T-helper 1 cell treated with Interleukin-12 subunit alpha and Interleukin-12 subunit beta and Interleukin-4 antibody, amounts not matched to agents 30 ng/mL and 1 ng/mL, for 36 hours (primary cell): Measurements from ENCODE around the gene ABHD1. TPM values are rescaled to one million over a fixed set of nuclear protein-coding genes. Genes with fewer than 3 reads are reported as not detected.

ENCODE experiments used
- intact Hi-C: fragments of 100-400 bp; cut with micrococcal nuclease; formaldehyde crosslinking; loops from one replicate; pipeline ENCODE4 v1.15.1; 2024
- total RNA-seq: library from RNA; stranded (reverse); gene quantifications from 2 replicates; pipeline ENCODE4 v1.2.3, GENCODE V29; 2022

ABHD1 gene
- total RNA-seq, 1 donor from 2014 or later = 0.54 TPM

DNA sequence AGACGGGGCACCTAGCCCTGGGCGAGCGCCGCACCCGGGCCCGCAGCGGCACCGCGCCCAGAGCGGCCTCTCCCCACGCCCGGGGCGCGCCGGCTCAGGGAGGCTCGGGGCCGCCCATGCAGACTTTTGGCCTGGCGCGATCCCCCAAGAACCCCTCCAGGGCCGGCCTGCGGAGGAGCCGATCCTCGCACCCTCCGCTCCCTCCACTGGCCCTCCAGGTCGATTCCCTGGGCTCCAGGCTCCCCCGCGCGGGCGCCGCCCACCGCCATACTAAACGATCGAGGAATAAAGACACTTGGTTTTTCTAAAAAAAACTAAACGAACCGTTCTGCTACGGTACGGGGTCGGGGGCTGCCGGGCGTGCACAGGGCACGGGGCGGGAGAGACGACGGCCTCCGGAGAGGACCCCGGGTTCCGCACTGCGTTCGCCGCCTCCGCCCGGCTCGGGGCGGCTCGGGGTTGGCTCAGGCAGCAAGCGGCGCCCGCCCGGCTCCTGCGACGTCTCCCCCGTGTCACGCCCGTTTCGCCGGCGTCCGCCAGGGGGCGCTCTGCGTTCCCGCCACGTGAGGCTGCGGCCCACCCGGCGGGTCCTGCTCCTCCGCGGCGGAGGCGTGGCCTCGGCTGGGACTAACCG is 37.4 kb upstream of the ABHD1 start:
- intact Hi-C loops = loop anchor here (1.0 to 10.0 kb wide), 13 partner anchors 10 to 1789 kb away; partner anchors contain the start of genes AGBL5, ATRAID, CAD and GTF3C2

DNA sequence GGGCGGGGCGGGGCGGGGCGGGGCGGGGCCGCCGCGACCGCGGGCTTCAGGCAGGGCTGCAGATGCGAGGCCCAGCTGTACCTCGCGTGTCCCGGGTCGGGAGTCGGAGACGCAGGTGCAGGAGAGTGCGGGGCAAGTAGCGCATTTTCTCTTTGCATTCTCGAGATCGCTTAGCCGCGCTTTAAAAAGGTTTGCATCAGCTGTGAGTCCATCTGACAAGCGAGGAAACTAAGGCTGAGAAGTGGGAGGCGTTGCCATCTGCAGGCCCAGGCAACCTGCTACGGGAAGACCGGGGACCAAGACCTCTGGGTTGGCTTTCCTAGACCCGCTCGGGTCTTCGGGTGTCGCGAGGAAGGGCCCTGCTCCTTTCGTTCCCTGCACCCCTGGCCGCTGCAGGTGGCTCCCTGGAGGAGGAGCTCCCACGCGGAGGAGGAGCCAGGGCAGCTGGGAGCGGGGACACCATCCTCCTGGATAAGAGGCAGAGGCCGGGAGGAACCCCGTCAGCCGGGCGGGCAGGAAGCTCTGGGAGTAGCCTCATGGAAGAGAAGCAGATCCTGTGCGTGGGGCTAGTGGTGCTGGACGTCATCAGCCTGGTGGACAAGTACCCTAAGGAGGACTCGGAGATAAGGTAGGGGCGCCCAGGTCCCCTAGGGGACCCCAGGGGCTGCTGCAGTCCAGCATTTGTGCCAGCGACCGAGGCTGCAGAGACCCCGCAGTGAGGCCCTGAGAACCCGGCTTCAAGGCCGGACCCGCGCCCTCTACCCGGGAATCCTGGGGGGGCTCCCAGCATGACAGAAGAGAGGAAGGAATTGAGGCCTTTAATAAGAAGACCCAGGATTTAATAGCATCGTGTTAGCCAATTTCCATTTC is 36.7 kb upstream of the ABHD1 start, which contains the start of gene KHK:
Gene KHK (plus strand): TSS at position 49 of the 870 bp plus-strand sequence. CDS start 488 bp downstream, at position 537.
- intact Hi-C loops = loop anchor here (1.0 to 10.0 kb wide), 13 partner anchors 9 to 1788 kb away; partner anchors contain the start of genes AGBL5, ATRAID, CAD and GTF3C2

DNA sequence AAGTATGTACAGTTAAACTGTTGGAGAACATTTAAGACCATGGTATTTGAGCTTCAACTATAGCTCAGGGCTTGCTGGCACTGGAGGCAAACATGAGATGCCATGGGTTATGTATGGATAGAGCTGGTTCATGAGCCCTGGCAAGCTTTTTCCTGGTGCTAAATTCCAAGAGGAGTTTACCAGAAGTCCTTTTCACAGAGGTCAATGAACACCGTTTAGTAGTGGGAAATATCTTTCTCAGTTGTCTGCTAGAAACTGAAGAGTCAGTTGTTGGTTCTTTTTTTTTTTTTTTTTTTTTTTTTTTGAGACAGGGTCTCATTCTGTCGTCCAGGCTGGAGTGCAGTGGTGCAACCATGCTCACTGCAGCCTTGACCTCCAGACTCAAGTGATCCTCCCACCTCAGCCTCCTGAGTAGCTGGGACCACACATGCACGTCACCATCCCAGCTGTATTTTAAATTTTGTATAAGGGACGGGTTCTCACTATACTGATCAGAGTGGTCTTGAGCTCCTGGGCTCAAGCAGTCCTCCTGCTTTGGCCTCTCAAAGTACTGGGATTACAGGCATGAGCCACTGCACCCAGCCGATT is 35.7 kb upstream of the ABHD1 start:
- intact Hi-C loops = loop anchor here (2.0 to 10.0 kb wide), 3 partner anchors 175 to 1787 kb away; partner anchors contain the start of genes SLC30A3, SLC4A1AP, SUPT7L and TRMT61B

- intact Hi-C loops = loop anchor here (10.0 kb wide), 2 partner anchors 576 to 1786 kb away; partner anchors contain the start of genes SLC4A1AP, SUPT7L and TRMT61B
These were observed 35.0 kb upstream of the ABHD1 start for GRCh38 chr2:27088634-27089033.

DNA sequence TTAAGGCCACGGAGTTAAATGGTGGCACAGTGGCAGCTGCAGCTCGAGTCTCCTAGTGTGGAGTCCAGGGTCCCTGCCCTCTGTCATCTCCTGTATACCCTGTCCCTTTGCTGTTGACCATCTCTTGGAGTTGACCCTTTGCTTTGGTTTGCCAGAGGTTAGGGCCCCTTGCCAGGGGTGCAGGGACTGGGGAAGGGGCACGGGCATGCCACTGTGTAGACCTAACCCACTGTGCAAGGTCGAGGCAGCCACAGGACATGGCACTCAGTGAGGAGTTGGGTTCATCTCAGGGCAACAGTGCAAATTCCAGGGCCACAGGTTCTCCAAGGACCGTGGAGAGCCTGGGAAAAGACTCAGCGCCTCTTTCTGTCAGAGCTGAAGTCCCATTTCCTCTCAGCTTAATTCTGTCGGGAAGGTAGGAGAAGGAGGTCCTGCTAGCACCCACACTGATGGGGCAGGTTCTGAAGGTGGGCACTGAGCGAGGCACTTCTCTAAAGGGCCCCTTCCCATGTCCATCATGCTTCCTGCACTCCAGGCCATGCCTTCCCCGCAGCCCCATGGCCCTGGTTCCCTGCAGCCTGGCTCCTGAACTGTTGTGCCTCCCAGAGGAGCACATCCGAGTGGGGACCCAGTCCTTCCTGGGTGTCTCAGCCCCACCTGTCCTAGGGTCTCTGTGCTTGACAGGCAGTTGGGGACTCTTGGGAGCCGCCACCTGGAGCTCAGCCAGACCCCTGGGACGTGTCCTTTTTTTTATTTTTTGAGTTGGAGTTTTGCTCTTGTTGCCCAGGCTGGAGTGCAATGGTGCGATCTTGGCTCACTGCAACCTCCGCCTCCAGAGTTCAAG is 34.3 kb upstream of the ABHD1 start:
- intact Hi-C loops = loop anchor here (10.0 kb wide), 2 partner anchors 575 to 1785 kb away; partner anchors contain the start of genes SLC4A1AP, SUPT7L and TRMT61B

DNA sequence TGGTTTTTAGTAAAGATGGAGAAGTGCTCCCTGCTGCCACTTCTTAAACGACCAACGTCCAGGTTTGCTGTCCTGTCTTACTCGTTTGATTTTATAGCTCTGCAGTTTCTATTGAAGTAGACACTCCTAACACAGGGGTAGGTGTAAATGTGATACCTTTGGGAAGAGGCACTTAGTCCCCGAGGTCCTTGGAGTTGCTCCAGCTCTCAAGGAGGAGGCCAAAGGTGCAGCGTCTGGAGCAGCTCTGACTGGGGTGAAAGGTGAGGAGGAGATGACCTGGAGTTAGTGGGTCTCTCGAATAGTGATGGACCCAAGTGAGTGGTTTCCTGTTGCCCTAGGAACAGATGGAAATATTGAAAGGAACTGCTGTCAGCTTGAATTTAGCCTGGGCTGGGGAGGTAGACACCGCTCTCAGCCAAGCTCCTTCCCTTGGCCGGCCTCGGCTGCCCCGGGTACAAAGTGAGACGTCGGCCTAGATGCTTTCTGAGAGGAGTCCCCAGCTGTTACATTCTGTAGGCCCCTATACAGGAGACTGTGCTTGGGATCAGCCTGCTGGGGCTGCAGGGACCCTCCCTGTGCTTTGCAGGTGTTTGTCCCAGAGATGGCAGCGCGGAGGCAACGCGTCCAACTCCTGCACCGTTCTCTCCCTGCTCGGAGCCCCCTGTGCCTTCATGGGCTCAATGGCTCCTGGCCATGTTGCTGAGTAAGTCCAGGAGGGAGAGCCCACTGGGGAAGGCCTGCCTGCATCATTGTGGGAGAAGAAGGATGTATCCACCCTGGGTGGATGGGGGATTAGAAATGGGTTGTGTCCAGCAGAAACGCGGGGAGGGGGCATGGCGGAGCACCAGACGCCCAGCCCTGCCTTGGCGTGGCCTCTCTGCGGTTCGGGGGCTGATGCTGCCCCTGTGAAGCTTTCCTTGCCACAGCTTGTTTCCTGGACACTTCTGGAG is 31.6 kb upstream of the ABHD1 start:
- intact Hi-C loops = no loop called here

GRCh38 chr2:27092696-27093429 is 30.8 kb upstream of the ABHD1 start:
- intact Hi-C loops = no loop called here

DNA sequence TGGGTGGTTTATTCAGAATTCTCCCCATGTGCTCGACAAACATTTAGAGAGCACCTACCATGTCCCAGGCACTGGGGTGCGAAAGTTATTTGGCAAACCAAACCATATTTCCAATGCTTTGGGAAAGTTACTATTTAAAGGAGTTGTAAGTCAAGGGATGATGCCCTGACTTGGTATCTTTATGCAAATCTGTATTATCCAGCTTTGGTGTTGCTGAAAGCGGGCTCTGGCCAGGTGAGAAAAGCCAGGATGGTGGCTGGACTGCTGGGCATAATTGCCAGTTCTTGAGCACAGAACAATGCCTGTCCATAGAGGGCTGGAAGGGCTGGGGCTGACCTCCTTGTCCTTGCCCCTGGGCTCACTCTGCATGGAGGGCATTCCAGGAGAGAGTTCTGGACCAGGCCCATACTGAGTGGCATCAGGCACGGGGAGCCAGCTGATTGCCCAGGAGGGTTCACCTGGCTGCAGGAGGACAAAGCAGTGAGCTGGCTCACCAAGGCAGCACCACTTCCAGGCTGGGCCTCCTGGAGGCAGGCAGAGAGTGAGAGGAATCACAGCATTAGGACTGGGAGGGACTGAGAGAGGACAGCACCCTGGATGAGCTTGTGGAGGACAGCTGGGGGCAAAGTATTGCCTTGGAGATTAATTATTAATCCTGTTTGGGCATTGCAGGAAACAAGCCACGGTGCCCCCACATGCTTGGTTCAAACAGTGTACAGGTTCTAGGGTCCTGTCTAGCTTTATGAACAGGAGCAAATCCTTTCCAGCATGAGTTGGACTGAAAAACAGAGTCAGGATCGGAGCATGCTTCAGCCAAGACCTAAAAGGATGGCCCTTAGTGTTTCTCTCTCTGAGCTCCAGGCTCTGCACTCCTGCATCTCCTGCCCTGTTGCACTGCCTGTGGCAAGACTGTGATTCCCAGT is 29.9 kb upstream of the ABHD1 start:
- intact Hi-C loops = no loop called here

DNA sequence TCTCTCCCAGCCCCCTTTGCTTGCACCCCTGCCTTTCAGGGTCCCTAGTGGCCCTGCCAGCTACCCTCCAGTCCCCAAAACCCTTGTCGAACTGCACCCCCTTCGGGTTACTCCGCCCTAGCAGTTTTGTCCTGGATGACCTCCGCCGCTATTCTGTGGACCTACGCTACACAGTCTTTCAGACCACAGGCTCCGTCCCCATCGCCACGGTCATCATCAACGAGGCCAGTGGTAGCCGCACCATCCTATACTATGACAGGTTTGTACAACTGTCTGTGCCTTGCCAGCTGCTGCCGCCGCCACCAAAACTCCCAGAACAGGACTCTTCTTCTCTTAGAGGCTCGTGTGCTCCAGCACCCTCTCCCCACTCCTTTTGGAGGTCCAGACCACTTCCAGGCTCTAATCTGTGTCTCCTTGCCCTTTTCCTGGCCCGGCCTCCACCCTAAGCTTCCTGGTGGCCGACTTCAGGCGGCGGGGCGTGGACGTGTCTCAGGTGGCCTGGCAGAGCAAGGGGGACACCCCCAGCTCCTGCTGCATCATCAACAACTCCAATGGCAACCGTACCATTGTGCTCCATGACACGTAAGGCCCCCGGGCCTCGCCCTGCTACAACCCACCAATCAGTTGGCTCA is 29.1 kb upstream of the ABHD1 start:
- intact Hi-C loops = no loop called here

DNA sequence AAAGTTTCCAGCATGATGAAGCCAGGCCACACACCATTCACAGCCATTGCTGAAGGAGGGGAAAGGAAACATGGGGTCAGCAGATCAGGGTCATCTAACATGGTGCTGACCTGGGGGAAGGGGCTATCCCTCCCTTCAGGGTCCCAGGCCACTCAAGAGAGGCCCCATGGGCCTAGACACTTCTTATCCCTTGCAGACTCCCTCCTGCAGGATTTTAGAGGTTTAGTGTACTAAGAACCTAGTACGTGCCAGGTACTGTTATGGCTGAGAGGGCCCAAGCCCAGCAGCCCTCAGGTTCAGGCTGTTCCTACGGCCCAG is 28.2 kb upstream of the ABHD1 start:
- intact Hi-C loops = no loop called here

DNA sequence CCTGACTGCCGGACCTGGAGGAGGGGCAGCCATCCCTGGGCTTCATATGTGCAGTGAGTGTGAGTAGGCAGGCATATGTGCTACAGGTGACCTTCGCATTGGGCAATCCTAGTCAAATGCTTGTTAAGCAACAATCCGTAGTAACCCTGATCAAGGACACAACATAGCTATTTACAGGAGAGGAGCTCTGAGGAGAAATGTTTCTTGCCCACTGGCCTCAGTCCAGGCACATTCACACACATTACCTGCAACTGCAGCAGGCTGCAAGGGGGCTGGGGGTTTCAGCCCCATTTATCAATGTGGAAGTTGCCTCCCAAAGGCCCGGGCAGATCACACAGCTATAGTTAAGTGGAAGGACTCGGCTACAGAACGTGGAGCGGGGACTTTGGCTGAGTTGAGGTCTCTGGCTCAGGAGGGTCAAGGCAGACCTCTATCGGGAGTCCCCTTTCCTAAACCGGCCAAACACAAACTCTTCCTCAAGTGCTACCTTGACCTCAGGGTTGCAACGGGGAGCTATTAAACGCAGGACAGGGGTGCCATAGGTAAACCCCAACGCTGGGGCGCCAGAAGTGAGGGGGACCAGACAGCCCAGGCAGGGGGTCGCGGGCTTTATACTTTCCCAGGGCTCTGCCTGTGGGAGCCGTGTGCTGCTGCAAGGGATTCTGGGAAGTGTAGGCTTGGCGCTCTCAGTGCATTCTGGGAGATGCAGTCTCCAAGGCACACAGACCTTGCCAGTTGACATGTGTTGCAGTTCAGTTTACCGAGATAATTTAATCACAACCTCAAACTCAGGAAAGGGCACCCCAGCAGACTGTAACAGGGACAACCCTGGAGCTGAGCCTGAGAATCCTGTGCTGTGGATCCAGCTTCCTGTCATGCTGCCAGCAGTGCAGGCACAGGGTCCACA is 27.6 kb upstream of the ABHD1 start:
- intact Hi-C loops = loop anchor here (1.0 kb wide), 5 partner anchors 10 to 260 kb away; partner anchors contain the start of genes ABHD1, GTF3C2, KHK and PREB

DNA sequence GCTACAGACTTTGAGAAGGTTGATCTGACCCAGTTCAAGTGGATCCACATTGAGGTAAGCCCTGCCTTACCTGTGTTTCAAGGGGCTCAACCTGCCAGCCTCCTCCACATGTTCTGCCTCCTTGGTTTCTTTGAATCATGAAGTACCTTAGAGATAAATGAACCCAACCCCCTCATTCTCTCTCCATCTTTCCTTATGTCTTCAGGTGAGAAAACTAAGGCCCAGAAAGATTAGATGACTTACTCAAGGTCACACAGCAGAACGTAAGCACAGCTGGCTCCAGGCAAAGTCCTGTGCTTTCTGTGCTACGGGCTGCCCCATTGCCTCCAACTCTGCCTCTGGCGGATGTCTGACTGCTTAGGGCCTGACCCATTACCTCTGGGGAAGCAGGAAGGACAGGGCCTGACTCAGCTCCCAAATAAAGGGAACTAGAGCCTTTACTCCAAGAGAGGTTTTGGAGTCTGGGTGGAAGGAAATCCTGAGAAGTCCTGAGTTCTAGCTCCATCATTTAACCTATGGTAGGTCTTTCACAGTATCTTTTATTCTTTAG is 26.8 kb upstream of the ABHD1 start:
- intact Hi-C loops = loop anchor here (1.0 kb wide), 5 partner anchors 11 to 259 kb away; partner anchors contain the start of genes ABHD1, GTF3C2, KHK and PREB

- intact Hi-C loops = no loop called here
These were observed 26.3 kb upstream of the ABHD1 start for GRCh38 chr2:27097341-27097740.

DNA sequence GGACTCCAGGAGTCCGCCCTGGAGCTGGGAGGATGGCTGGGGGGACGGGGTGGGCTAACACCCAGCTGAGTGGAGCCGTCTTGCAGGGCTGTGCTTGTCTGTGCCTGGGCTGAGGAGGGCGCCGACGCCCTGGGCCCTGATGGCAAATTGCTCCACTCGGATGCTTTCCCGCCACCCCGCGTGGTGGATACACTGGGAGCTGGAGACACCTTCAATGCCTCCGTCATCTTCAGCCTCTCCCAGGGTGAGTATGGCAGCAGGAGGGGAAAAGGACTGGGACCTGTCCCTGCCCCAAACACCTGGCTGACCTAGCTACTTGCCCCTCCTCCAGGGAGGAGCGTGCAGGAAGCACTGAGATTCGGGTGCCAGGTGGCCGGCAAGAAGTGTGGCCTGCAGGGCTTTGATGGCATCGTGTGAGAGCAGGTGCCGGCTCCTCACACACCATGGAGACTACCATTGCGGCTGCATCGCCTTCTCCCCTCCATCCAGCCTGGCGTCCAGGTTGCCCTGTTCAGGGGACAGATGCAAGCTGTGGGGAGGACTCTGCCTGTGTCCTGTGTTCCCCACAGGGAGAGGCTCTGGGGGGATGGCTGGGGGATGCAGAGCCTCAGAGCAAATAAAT is 24.2 kb upstream of the ABHD1 start:
- intact Hi-C loops = no loop called here

GRCh38 chr2:27100036-27100435 is 23.6 kb upstream of the ABHD1 start:
- intact Hi-C loops = no loop called here
